HG03139 (cell line): ENCODE data around the gene ZFAND2B.
"Not testable (repeated sequence)": the region's sequence is repeated elsewhere in the genome, so short reads cannot be mapped to it uniquely, and the experiment has no call there.

Experiments
- ATAC-seq: cut with Tn5 transposase; IDR thresholded peaks from one replicate; pipeline ENCODE4 v1.9.1; 2021; ENCODE audit not compliant: unreplicated experiment

The ZFAND2B gene

DNA sequence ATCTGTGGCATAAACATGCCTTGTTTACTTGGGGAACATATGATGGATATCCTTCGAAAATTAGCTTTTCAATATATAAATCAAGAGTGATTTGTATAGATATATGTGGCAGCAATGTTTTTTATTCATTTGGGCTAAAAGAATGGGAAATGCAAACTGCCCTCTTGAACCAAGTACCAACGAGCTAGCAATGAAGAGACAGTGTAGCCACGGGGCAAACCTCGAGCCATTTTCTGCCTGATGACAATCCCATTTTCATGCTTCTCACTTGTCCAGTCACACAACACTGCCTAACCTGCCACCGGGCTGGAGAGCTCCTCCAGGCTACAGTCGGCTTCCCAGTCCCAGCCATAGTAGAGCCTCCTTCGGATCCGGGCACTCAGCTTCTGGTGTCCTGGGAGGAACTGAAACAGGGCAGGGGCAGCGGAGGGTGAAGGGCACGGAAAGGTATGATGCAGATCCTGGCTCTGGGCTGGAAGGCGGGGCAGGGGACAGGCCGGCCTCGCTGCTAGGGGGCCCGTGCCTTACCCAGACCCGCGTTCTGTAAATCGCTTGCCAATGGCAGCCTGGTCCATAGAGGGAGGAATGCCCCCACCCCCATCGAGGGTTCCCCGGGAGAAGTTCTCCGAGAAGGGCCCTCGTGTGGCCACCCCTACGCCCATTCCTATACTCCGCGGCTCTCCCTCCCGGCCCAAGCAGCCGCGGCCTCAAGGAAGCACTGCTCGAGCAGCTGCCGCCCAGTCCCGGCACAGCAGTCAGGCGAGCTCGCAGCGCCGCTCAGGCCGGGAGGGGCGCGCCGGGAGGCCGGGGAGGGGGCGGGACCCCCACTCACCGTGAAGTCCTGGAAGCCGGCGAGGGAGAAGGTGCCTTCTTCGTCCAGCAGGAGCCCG, 30.4 kb upstream of the ZFAND2B start:
- peak; percentile 27 for ATAC-seq

DNA sequence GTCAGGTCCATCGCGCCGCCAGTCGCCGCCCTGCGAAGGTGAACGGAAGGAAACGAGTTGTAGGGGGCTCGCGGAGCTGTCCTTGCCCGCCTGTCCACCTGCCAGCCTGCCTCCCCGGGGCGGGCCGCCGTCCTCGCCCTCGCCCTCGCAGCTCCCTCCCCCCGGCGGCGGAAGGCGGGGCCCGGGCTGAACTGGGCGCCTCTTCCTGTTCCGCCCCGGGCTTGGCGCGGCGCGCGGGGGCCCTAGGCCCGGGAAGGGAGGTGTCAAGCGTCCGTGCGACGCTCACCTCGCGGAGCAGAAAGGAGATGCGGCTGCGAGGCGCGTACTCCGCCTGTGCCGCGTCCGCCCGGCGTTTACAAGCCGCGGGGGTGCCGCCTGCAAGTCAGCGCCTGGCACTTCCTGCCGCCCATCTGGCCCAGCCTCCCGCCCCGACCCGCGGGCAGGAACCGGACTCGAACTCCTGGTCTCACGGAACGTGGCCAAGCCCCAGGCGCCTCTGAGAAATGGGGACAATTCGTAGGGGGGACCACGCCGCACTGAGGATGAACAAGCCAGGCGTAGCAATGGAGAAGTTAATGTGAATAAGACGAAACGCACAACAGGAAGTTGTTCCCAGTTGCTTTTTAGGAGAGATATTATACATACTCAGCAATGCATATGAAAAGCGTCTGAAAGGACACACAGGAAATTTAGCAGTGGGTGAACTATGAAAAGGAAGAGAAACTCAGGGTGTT, 29.6 kb upstream of the ZFAND2B start, which contains the start of gene CNPPD1:
TSS of gene CNPPD1 (minus strand) at position 108 of the 734 bp plus-strand sequence. CDS start at position 11, 97 bp downstream.
- peak; percentile 57 for ATAC-seq

DNA sequence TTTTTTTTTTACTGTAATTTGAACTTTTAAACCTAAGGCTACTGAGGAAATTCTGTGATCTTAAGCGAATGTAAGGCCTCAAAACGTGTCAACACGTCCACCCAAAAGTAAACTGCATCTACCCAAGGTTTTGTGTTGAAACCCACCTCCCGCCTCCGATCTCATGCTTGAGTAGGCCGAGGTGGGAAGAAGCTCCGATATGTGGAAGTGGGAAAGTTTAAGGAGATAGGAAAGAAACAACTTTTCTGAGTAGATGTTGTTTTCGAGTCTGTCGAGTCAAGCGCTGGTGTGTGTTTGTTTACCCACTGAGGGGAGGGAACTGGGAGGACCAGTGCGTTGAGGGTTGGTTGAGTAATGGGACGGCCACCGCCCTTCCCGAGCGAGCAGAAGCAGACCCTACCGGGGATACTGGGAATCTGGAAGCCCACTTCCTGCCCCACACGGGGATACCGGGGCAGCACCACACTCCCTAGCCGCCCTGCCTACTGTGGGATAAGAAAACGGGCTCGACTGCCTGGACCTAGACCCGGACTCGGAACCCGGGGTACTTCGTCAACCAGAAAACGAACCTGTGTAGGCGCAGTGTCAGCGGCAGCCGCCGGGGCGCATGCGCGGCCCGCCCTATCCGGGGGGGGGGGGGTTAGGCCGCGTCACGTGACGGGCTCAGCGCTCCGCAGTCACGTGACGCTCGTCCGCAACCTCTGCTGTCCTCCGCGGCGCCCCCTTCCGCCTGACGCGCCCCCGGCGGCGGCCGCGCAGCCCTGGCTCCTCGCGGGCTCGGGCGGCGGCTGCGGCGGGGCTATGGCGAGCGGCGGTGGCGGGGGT, 28.8 kb upstream of the ZFAND2B start, which contains the start of gene RETREG2:
TSS of gene RETREG2 (plus strand) at position 724 of the 825 bp plus-strand sequence. CDS start at position 802, 78 bp downstream.
- ATAC-seq = peak; percentile 34

DNA sequence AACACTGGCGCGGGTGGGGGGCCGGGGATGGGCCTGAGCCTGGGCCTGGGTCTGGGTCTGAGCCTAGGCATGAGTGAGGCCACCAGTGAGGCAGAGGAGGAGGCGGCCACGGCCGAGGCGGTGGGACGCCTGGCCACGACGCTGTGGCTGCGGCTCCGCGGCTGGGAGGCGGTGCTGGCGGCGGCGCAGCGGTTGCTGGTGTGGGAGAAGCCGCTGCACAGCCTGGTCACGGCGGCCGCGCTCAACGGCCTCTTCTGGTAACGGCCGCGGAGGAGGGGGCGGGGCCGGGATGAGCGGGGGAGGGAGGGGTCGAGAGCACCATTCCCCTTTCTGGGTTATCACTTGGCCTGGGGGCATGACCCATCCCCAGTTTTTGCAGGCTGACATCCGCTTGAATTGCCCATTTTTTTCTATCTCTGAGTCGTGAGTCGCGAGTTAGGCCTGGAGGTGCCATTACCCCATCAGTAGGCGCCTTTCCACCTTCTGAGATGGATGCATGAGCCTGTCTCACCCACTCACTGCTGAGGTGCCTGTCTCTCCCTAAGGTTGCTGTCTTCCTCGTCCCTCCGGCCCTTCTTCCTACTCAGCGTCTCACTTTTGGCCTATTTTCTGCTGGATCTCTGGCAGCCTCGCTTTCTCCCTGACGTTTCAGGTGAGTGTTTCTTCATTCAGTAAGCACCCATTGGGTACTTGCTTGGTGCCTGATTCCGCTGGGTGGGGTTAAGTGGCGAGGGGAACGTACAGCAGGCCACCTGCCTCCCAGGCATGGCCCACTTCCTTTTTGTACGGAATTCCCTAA, 28.0 kb upstream of the ZFAND2B start:
- peak; percentile 12 for ATAC-seq

DNA sequence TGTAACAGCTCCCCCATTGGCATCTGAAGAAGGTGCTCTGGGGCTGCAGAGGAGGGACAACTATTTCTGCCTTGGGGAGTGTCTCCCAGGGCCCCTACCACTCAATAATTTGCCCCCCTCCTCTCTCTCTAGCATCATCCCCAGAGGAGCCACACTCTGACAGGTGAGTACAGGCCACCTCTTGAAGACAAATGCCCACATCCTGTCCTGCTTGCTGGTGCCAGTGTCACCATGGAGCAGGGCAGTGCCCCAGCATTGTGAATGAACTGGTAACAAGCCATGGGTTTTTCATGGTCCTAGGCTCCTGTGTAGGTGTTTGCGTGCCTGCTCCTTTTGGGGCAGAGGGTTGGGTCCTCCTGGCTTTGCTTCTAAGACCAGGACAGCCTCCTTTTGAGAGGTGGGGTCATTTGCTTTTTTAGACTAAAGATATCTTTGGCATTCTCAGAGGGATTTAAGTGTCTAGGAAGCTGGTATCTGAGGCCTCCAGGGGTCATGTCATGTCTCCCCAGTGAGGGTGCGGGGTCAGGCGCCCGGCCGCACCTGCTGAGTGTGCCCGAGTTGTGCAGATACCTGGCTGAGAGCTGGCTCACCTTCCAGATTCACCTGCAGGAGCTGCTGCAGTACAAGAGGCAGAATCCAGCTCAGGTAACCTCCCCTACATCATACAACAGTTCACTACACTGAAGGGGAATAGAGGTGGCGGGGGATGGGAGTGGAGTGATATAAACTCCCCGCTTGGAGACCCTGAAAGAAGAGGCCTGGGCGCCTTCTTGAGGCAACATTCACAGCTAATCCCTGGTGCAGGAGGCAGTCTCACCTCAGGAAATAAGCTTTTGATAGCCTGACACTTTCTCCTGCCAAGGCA, 26.7 kb upstream of the ZFAND2B start:
- ATAC-seq = no peak

DNA sequence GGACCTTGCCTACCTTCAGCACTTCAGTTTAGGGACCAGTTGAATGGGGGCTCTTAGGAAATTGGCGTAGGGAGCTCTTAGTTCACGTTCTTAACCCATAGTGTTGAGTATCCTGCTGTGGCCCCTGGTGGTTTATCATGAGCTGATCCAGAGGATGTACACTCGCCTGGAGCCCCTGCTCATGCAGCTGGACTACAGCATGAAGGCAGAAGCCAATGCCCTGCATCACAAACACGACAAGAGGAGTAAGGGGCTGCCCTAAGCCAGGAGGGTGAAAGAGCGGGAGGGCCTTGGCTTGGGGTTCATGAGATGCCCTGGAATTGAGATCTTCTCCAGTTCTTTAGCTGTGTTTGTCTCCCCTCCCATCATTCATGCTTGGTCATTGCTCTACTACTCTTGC, 25.6 kb upstream of the ZFAND2B start:
- no peak for ATAC-seq

DNA sequence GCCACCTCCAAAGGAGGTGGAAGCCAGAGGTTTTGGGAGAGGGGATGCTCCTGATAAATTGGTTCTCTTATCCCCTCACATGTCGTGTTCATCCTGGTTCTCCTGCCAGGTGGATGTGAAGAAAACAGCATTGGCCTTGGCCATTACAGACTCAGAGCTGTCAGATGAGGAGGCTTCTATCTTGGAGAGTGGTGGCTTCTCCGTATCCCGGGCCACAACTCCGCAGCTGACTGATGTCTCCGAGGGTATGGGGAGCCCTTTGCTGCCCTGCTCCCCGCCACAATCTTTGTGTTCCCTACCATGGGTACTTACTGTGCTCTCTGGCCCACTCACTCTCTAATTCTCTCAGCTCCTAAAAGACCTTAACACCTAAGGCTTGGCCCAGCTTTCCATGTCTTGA, 25.1 kb upstream of the ZFAND2B start:
- no peak for ATAC-seq

DNA sequence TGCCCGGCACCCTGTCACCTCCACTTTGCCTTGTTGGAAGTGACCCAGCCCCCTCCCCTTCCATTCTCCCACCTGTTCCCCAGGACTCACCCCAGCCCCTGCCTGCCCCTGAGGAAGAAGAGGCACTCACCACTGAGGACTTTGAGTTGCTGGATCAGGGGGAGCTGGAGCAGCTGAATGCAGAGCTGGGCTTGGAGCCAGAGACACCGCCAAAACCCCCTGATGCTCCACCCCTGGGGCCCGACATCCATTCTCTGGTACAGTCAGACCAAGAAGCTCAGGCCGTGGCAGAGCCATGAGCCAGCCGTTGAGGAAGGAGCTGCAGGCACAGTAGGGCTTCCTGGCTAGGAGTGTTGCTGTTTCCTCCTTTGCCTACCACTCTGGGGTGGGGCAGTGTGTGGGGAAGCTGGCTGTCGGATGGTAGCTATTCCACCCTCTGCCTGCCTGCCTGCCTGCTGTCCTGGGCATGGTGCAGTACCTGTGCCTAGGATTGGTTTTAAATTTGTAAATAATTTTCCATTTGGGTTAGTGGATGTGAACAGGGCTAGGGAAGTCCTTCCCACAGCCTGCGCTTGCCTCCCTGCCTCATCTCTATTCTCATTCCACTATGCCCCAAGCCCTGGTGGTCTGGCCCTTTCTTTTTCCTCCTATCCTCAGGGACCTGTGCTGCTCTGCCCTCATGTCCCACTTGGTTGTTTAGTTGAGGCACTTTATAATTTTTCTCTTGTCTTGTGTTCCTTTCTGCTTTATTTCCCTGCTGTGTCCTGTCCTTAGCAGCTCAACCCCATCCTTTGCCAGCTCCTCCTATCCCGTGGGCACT, 24.0 kb upstream of the ZFAND2B start:
- ATAC-seq = no peak

DNA sequence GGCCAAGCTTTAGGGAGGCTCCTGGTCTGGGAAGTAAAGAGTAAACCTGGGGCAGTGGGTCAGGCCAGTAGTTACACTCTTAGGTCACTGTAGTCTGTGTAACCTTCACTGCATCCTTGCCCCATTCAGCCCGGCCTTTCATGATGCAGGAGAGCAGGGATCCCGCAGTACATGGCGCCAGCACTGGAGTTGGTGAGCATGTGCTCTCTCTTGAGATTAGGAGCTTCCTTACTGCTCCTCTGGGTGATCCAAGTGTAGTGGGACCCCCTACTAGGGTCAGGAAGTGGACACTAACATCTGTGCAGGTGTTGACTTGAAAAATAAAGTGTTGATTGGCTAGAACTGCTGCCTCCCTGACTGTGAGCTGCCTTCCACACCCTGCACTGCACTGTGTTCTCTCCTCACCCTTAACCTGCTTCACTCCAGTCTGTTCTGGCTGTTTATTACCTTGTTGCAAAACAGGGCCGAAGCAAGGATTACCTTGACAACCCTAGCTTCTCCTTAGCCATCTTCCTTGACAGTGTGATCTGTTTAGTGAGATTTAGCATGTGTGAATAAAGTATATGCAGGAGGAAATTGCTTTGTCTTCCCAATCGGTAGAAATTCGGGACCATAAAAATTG, 23.3 kb upstream of the ZFAND2B start:
- ATAC-seq = no peak

DNA sequence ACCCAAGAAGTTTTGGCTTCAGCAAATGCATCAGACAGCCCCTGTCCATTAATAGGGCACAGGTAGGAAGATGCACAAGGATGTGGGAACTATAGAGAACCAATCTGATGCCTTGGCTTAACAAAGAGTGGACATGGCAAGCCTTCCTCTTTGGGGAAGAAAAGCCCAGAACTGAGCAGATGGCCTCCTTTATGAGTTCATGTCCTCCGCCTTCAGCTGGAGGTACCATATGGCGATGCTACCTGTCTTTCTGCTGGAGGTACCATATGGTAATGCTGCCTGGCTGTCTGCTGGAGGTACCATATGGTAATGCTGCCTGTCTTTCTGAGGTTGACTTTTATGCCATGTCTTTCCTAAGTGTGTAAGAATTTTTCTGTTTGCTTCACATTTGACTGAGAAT, 22.5 kb upstream of the ZFAND2B start:
- ATAC-seq = no peak

DNA sequence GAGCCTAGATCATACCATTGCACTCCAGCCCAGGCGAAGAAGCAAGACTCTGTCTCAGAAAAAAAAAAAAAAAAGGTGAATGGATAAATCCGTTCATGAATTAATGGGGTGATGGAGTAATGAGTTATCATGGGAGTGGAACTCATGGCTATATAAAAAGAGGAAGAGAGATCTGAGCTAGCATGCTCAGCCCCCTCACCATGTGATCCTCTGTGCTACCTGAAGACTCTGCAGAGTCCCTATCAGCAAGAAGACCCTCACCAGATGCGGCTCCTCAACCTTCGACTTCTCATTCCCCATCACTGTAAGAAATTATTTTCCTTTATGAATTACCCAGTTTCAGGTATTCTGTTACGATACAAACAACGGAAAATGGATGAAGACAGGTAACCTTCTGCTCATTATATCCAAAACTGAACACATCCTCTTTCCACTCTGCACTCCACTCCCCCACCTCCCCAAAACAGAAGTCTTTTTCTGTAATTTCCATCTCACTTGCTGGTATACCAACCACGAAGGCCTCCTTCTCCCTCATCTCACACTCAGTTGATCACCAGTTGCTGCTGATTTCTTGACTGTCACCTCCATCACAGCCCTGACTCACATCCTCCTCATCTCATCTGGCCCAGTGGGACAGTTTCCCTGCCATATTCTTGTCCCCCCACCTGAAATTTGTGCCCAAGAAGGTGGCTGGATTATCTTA, 19.7 kb upstream of the ZFAND2B start:
- ATAC-seq = no peak

DNA sequence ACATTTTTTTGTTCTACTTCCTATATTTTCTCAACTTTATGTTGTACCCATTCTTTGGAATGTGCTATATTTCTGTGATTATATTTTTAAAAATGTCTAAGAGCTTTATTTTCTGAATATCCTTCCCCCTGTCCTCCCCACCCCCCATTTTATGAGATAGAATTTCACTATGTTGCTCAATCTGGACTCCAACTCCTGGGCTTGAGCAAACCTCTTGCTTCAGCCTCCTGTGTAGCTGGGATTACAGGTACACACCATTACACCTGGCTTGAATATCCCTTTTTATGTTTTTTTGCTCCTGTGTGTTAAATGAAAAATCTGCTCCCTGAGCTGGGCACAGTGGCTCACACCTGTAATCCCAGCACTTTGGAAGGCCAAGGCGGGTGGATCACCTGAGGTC, 9.2 kb upstream of the ZFAND2B start:
- no peak for ATAC-seq

DNA sequence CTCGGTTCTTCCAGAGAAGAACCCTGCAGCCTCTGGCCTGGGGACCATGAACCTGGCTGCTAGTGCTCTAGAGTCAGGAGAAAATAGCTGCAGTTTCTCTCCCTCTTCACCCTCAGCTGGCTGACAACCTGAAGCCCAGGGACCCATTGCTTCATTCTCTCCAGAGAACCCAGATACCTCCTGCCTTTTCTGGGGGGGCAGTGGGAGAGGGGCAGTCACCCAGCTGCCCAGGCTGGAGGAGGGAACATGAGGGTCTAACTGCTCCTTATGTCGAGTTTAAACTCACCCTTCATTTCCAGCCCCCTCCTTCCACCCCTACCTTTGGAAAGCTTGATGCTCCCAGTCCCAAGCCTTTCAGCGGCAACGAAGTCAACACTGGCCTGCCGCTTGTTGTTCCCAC, 7.6 kb upstream of the ZFAND2B start:
- ATAC-seq = no peak

DNA sequence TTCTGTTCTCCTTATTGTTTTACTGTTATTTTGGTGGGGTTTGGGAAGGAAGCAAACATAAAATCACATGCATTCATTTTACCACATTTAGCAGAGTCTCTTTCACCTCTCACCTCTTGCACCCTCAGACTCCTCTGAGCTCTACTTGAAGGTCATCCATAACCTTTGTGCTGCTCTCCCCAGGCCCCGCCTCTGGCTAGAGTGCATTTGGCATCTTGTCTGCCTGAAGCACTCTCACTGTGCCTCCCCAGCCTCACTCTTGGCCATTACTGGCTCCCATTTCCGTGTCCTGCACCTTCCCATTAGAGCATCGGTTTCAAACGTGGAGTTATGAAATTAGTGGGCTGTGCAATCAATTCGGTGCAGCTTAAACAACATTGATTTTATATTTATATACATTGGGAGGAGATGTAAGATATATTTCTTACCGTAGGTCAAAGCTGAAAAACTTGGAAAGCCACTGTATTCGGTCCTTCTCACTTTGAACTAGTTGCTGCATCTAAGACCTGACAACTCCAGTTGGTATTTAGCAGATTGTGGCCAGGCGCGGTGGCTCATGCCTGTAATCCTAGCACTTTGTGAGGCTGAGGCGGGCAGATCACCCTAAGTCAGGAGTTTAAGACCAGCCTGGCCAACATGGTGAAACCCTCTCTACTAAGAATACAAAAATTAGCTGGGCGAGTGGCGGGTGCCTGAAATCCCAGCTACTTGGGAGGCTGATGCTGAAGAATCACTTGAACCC, 6.9 kb upstream of the ZFAND2B start:
- ATAC-seq = no peak

DNA sequence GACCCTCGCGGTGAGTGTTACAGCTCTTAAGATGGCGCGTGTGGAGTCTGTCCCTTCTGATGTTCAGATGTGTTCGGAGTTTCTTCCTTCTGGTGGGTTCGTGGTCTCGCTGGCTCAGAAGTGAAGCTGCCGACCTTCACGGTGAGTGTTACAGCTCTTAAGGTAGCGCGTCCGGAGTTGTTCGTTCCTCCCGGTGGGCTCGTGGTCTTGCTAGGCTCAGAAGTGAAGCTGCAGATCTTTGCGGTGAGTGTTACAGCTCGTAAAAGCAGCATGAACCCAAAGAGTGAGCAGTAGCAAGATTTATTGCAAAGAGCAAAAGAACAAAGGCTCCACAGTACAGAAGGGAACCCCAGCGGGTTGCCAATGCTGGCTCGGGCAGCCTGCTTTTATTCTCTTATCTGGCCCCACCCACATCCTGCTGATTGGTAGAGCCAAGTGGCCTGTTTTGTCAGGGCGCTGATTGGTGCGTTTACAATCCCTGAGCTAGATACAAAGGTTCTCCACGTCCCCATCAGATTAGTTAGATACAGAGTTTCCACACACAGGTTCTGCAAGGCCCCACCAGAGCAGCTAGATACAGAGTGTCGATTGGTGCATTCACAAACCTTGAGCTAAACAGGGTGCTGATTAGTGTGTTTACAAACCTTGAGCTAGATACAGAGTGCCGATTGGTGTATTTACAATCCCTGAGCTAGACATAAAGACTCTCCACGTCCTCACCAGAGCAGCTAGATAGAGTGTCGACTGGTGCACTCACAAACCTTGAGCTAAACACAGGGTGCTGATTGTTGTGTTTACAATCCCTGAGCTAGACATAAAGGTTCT, 5.9 kb upstream of the ZFAND2B start:
- not testable (repeated sequence) for ATAC-seq

DNA sequence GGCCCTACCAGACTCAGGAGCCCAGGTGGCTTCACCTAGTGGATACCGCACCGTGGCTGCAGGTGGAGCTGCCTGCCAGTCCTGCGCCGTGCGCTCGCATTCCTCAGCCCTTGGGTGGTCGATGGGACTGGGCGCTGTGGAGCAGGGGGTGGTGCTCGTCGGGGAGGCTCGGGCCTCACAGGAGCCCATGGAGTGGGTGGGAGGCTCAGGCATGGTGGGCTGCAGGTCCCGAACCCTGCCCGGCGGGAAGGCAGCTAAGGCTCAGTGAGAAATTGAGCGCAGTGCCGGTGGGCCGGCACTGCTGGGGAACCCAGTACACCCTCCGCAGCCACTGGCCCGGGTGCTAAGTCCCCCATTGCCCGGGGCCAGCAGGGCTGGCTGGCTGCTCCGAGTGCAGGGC, 5.3 kb upstream of the ZFAND2B start:
- not testable (repeated sequence) for ATAC-seq
